Eye (tissue), 1 donor: ENCODE data around the gene PARP12.
"Not testable (repeated sequence)": the region's sequence is repeated elsewhere in the genome, so short reads cannot be mapped to it uniquely, and the experiment has no call there.

Experiments used
- DNase-seq: peaks from one replicate; pipeline ENCODE4 v3.0.0-alpha.2; 2015

Gene PARP12

DNA sequence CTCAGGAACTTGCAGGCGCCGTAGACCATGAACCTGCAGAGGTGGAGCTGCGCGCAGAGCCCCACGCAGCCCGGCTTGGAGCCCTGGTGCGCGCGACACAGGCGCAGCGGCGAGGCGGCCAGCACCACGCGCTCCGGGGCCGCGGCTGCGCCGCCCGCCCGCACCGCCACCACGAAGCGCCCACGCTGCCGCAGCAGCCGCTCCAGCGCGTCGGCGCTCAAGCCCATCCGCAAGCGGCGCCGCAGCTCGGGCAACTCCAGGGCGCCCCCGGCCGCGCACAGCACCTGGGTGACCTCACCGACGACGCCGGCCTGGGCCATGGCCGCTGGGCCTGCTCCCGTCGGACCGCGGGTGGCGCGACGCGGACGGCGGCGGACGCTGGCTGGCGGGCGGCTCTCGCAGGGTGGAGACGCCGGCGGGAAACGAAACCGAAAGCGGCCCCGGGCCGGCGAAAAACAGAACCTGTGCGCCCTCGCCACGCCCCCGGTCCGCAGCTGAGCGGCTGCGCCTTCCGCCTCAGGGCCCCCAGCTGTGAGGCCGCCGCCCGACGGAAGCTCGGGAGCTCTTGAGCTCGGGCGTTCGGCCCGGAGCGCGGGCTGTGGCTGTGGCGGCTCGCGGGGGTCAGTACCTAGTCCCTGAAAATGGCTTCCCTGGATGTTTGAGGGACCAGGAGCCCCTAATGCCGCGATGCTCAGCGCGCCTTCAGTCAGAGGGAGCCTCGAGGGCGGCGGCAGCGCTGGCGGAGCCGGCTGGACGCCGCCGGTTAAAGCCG is at the start of gene PARP12:
TSS of gene PARP12 (minus strand) at position 424 of the 772 bp plus-strand sequence. CDS start at position 320, 104 bp downstream.
- DNase-seq = peak; percentile 88

- DNase-seq = not testable (repeated sequence)
These were observed 46.0 kb upstream of the PARP12 start for GRCh38 chr7:140108777-140109176.

DNA sequence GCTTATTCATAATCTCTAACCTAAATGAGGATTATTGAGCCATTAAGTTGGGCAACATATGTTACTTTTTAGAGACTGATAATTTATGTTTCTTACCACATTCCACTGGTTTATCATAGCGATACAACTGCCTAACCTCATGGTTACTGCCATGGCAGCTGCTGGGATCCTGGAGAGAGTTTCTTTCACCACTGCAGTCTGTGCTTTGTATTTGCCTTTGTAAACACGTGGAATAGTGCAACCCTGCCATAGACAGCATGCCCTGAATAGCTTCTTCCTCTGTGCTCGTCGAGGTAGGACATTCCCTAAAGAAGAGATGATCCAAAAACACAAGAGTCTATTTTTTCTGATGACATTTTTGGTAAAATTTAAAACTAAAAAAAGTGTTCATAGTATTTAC is 33.7 kb upstream of the PARP12 start:
- DNase-seq = no peak

DNA sequence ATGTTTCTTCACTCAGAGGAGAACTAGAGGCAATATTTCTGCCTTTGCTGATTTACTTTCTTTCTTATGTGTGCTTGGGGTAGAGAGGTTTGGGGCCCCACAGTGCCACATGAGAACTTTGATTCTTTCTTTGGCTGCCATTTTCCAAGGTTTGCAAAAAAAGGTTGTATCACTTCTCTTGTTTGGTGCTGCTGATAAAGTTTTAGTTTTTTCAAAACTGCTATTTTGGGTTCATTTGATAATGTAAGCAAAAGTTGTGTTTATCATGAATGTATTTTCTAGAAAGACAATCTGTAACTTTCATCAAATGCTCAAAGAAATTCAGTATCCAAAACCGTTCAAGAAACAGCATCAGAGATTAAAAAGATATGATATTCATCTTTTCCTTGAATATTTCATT is 30.6 kb upstream of the PARP12 start:
- DNase-seq = no peak

DNA sequence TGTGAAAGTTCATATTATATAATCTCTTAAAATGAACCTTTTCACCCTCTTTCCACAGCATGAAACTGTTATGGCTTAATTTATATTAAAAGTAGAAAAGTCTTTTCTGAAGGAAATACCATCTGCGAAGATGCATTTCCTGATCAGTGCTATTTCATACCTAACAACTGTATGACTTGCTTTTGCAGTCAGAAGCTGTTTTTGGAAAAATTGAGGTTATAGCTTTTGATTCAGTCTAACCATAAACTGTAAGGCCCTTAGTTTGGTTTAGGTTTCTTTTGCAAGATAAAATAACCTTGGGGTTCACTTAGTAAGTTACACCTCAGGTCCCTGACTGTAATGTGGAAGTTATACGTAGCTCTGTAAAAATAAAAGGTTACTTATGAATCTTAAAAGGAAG is 22.7 kb upstream of the PARP12 start:
- no peak for DNase-seq

GRCh38 chr7:140084972-140085371 is 22.2 kb upstream of the PARP12 start:
- DNase-seq = no peak

DNA sequence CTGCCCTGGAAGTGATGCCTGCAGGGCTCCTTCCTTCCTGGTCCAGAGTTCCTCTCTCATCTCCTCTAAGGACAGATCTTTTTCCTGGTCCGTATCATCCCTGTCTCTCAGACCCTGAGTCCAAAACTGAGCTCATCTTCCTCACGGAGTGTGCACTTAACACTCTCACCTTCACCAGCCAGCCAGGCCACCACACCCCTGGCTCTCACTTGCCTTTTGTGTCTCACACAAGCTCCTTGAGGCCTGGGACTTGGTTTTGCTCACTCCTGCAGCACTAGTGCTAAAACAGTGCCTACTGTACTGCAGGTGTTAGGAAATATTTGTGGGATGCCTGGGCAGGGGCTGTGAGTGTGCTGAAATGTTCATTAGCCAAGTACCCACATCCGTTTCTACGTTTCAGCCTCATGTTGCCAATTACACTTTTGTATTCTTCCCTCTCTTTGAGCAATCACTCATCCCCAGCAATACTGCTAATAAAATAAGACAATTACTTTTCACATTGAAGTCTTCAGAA is 21.4 kb upstream of the PARP12 start:
- DNase-seq = no peak

DNA sequence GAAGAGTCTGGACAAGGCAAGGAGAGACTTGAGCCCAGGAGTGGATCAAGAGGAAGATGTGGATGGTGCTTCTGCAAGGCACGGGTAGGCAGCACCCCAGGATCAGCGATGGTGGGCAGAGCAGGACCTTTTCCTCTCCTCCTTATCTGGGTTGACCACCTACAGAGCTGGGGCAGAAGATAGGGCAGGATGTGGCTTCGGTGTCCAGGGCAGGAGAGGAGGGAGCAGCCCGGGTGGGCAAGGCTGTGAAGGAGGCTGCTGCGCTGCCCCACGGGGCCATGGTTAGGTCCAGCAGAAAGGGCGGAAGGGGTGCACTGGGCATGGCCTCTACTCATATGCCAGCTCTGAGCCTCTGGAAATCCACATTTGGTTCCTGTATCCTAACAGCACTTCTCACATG is 20.0 kb upstream of the PARP12 start:
- DNase-seq = no peak

DNA sequence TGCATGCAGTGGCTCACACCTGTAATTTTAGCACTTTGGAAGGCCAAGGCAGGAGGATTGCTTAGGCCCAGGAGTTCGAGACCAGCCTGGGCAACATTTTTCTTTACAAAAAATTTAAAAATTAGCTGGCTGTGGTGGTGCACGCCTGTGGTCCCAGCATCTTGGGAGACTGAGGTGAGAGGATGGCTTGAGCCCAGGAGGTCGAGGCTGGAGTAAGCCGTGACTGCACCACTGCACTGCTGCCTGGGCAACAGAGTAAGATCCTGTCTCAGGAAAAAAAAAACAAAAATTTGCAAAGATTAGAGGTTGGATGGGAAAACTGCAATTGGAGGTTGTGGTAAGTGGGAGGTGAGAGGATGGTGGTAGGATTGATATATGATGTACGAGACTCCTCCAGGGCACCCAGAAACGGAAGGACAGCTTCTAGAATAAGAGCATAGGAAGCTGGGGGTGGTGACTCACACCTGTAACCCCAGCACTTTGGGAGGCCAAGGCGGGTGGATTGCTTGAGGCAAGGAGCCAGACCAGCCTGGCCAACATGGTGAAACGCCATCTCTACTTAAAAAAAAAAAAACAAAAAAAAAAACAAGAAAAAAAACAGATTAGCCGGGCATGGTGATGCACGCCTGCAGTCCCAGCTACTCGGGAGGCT is 19.1 kb upstream of the PARP12 start:
- no peak for DNase-seq

- no peak for DNase-seq
These were observed 18.2 kb upstream of the PARP12 start for GRCh38 chr7:140080919-140081318.

GRCh38 chr7:140079121-140079536 is 16.4 kb upstream of the PARP12 start:
- DNase-seq = peak; percentile 19

DNA sequence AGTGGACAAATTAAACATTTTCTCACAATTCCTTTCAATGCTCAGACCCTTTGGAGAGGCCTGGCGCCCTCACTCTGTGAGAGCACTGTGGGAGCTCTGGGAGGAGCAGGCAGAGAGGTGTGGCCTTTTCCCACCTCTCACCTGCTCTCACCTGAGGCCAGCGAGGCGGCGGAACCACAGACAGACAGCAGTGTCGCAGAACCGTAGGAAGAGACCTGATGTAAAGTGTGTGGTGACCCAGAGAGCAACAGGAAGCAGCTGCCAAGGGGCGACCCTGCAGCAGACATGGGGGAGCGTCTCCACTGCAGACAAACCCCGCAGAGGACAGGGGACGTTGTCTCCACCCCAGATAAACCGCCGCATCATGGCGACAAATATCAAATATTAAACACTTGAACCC is 15.6 kb upstream of the PARP12 start:
- no peak for DNase-seq

GRCh38 chr7:140074780-140075179 is 12.0 kb upstream of the PARP12 start:
- DNase-seq = no peak

DNA sequence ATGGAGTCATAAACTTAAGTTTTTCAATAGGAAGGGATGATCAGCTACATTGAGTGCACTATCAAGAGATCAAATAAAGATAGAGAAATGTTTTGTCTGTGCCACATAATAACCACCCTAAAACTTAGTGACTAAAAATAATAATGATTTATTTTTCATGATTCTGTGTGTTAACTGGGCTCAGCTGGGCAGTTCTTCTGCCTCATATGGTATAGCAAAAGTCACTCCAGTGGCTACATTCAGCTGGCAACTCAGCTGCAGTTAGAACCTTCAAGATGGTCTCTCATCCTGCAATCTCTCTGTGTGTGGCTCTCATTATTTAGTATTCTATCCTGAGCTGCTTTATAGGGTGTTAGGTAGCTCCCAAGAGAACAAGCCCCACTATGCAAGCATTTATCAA is 7.8 kb upstream of the PARP12 start:
- no peak for DNase-seq

DNA sequence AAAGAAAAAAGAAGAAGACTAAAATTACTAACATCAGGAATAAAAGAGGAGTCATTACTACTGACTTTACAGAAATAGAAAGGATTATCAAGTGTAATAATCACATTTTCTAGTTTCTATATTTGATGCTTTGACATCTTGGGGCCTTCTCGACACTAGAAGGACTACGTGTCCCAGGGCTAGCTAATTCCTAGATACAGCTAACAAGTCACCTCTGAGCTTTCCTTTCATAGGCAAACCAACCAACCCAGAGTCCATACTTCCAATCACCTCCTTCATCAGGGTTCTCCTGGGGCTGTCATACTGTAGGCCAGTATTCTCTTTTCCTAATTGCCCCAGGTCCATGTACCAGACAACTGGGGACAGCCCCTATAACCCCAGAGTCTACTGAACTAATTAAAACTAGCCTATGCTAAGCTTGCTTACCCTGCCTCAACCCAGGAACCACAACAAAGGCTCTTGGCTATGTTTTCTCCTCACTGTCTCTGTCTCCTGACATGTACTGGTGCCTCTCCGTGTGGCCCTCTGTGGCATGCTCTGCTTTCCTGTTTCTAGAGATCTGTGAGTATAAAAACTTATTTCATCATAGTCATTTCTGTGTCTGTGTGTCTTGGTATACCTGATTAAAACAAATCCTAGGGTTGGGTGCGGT is 6.7 kb upstream of the PARP12 start:
- no peak for DNase-seq

DNA sequence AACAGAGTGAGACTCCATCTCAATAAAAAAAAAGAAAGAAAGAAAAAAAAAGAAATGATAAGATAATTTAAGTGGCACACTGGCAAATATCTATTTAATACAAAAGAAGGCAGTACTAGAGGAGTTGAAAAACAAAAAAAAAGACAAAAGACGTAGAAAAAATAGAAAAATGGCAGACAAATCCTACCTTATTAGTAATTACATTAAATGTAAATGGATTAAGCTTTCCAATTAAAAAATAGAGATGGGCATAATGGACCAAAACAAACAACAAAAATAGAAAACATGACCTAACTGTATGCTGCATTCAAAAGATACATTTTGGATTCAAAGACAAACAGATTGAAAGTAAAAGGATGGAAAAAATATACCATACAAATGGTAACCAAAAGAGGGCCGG is 5.3 kb upstream of the PARP12 start:
- DNase-seq = no peak

DNA sequence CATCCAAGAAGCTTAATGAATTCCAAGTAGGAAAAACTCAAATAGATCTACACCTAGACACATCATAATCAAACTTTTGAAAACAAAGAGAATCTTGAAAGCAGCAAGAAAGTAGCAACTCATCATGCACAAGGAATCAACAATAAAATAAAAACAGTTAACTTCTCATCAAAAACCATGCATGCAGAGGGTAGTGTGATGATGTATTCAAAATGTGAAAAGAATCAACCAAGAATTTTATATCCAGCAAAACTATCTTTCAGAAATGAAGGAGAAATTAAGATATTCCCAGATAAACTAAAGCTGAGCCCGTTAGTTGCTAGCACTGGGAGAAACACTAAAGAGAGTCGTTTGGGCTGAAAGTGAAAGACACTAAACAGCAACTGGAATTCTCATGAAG is 4.3 kb upstream of the PARP12 start:
- DNase-seq = no peak

DNA sequence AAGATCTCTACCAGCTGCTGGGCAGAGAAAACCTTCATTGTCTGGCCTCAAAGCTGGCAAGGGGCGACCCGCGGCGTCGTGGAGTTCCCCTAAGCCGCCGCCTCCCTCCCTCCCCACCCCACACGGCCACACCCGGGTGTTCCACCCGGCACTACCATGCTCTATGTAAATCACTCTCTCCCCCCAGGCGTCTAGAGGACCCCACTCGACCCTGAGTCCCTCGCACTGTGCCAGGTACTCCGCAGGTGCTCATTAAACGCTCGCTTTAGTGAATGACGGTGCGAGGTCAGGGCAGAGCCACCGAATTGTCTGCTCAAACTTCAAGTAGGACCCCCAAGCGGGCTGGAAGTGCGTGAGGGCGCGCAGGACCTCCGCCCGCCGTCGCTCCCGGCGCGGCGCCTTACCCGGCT is 628 bp downstream of the PARP12 start:
- peak; percentile 54 for DNase-seq

DNA sequence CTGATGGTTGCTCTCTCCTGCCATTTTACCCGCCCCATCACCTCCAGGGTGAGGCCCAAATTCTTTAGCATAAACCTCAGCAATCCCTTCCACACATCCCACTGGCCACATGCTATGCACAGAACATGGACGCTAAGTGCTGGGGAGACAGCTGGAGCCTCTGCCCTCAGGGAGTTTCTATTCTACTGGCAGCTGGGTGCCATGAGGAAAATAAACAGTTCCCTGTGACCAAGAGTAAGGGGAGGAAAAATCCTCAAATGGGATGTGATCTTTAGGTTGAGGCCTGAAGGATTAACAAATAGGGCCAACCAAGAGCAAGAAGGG is 1.2 kb downstream of the PARP12 start:
- no peak for DNase-seq

DNA sequence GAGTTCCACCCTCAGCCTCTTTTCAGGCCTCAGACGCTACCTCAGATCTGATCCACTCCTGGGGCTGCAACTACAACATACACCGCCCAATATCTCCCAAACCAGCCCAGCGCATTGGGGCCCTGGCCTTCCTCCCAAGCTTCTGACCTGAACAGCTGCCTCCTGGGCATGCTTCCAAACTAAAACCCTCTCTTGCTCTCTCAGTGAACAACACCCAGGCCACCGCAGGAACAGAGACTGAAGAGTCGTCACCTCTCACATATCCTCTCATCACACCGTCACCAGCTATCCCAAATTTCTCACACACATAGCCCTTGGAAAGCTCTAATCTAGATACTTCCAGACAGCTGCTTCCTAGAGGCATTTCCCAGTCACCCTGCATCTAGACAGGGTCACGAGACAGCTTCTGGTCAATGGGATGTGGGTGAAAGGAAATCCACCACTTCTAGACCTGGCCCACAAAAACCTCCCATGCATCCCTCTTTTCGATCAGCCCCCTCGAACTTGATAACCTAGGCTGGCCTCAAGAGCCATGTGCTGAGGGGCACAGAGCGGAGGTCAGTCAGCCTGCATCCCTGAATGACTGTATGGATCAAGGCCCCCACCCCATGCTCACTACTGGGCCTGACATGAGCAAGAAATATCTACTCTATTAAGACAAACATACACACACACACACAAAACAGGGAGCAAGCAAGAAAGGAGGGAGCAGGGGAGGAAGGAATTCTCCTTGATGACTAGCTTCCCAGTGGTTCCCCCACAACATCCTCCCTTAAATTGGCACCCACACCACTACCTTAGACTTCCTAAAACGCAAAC is 1.8 kb downstream of the PARP12 start:
- DNase-seq = no peak

DNA sequence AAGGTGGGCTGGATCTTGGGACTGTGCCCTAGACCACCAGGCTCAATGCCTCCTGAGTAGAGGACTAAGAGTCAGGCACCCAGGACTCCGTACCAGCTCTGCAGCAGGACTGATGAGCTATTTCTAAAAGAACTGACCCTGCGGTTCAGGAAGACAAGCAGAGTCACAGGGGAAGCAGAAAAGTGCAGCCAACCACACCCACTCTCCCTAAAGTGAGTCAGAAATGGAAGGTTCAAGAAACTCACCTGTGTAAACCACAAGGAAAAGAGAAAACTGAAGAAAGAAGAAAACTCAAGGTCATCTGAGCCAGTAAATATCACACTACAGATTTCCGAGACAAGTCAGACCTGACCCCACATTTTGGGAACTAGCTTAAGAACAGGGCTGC is 2.5 kb downstream of the PARP12 start:
- no peak for DNase-seq

- DNase-seq = peak; percentile 24
These were observed 3.2 kb downstream of the PARP12 start for GRCh38 chr7:140059273-140060242.
